Adrenal gland (tissue), 12 donors: ENCODE measurements around the gene GANC. TPM values are rescaled to one million over a fixed set of nuclear protein-coding genes. Genes with fewer than 3 reads are reported as not detected.

Experiments used
- DNase-seq, 7 donors: peaks; one replicate each; pipeline ENCODE4 v3.0.0-alpha.2; 2019 to 2020
- H3K27ac ChIP-seq, 5 donors: fragments of 200-600 bp; sonication (generic) in 4 of 5; 1 replicate in 3 of 5; 2 replicates in 2 of 5; pipeline versions ENCODE4 v1.5.1 to v1.8.0; 2016 to 2020; ENCODE audit warnings: mild to moderate bottlenecking in 1 of 5
- H3K27me3 ChIP-seq: fragments of 200-600 bp; 2 replicates; pipeline ENCODE4 v1.8.0; 2021
- H3K36me3 ChIP-seq, 2 donors: fragments of 200-600 bp; replicated peaks in 1 of 2; 1 replicate in 1 of 2; 2 replicates in 1 of 2; pipeline versions ENCODE4 v1.5.1 to v1.8.0; 2018 to 2022
- H3K4me1 ChIP-seq, 2 donors: fragments of 200-600 bp; replicated peaks in 1 of 2; 1 replicate in 1 of 2; 2 replicates in 1 of 2; pipeline versions ENCODE4 v1.5.1 to v1.8.0; 2018 to 2021
- H3K4me3 ChIP-seq, 4 donors: fragments of 200-600 bp; sonication (generic) in 3 of 4; one replicate each; pipeline ENCODE4 v1.5.1; 2016 to 2018
- H3K9me3 ChIP-seq, 3 donors: fragments of 200-600 bp; sonication (generic) in 1 of 3; replicated peaks in 1 of 3; 1 replicate in 2 of 3; 2 replicates in 1 of 3; pipeline versions ENCODE4 v1.5.1 to v1.8.0; 2016 to 2021
- CTCF ChIP-seq, 6 experiments: fragments of 450-650 bp in 4 of 6; fragments of 200-600 bp in 2 of 6; sonication (generic) in 1 of 6; IDR thresholded peaks; 1 replicate in 5 of 6; 2 replicates in 1 of 6; pipeline versions ENCODE4 v1.5.1 to v1.8.0; 2016 to 2021; ENCODE audit warnings: antibody characterized with exemption in 6 of 6, mild to moderate bottlenecking in 2 of 6, moderate library complexity in 1 of 6
- POLR2A ChIP-seq, 2 donors: fragments of 450-650 bp; IDR thresholded peaks; one replicate each; pipeline ENCODE4 v1.6.1; 2017; ENCODE audit warnings: antibody characterized with exemption in 2 of 2, mild to moderate bottlenecking in 2 of 2, moderate library complexity in 1 of 2
- WGBS, 4 donors: extraction: QIAGEN DNeasy Blood & Tissue Kit in 2 of 4; methylation state at CpG; one replicate each; pipeline versions ENCODE4 v1.1.5 to v1.1.7; 2013 to 2017; 5-methylcytosine and 5-hydroxymethylcytosine counted together
- intact Hi-C, 2 donors: fragments of 100-400 bp; cut with DNase I; formaldehyde crosslinking; loops; one replicate each; pipeline versions ENCODE4 v1.14.1 to v1.15.0; 2022 to 2023
- polyA plus RNA-seq, 3 donors: library from polyadenylated mRNA; stranded (reverse); fragments of 200-250 nt in 2 of 3; fragments of 350-450 nt in 1 of 3; fragmentation: Illumina TruSeq in 1 of 3; extraction: RNeasy Lipid Tissue Mini Kit (QIAGEN cat#74804) in 1 of 3; gene quantifications; one replicate each; pipeline ENCODE4 v1.2.3, GENCODE V29; 2013 to 2014
- total RNA-seq, 9 donors: library from RNA; depleted of rRNA in 4 of 9; stranded (reverse); fragments of >200 nt in 4 of 9; fragments of 120-200 nt in 1 of 9; fragmentation: NEBNext Ultra II Directional in 1 of 9; extraction: Animal tissue kit (Norgen Biotek cat#: 25700) in 1 of 9; gene quantifications; one replicate each; pipeline versions ENCODE4 v1.1.0 to v1.2.4, GENCODE V29; 2013 to 2023
- donor health status: healthy with polysubstance abuse.
- donor health status: Bipolar disorder and iron deficiency.
- donor health status: DM: yes; HTN: yes; CAD: no.
- donor health status: DM: no; HTN: no; CAD: no.
- donor health status: DM: no; HTN: no; CAD: no.
- donor health status: DM: yes; HTN: yes; CAD: no.

GANC gene
- total and polyA plus RNA-seq, 12 donors = 8.5 to 37.2 (median 18.5) TPM

- H3K27ac ChIP-seq = no peak overlapping the region
- 94 to 100% (median 98%) methylated on average over 2 of the region's 2 CpGs for WGBS, 4 donors
- no peaks in the 10 kb centered on the region for H3K27me3 ChIP-seq
- DNase-seq = no peak
- no peak for TF ChIP-seq CTCF (IDR thresholded peaks at IDR 0.05)
- TF ChIP-seq POLR2A (IDR thresholded peaks at IDR 0.05) = no peak
- peaks cover 0 to 10% of the 10 kb centered on the region in 2 donors for H3K4me1 ChIP-seq
- no peak overlapping the region for H3K4me3 ChIP-seq
- no peaks in the 10 kb centered on the region for H3K9me3 ChIP-seq
- intact Hi-C loops = no loop called here
- peaks cover 0 to 19% of the 10 kb centered on the region in 2 donors for H3K36me3 ChIP-seq
Measured at GRCh38 chr15:42253300-42253699, 19.7 kb upstream of the GANC start.

GRCh38 chr15:42264795-42265194 is 8.2 kb upstream of the GANC start:
- Histone ChIP-seq H3K27ac (no peak overlapping the region), H3K9me3 (peaks cover 0 to 6% (median 0%) of the 10 kb centered on the region in 3 donors), H3K27me3 (no peaks in the 10 kb centered on the region), H3K4me1 (peaks cover 6 to 9% of the 10 kb centered on the region in 2 donors), H3K4me3 (no peak overlapping the region), H3K36me3 (peaks cover 0 to 74% of the 10 kb centered on the region in 2 donors)
- intact Hi-C loops = no loop called here
- WGBS, 4 donors = 91 to 95% (median 93%) methylated on average over 5 of the region's 5 CpGs
- TF ChIP-seq CTCF (IDR thresholded peaks at IDR 0.05) = no peak
- TF ChIP-seq POLR2A (IDR thresholded peaks at IDR 0.05) = no peak
- DNase-seq = no peak

GRCh38 chr15:42267286-42267685 is 5.7 kb upstream of the GANC start:
- Histone ChIP-seq H3K27ac (no peak overlapping the region), H3K27me3 (no peaks in the 10 kb centered on the region), H3K9me3 (peaks cover 0 to 6% (median 0%) of the 10 kb centered on the region in 3 donors), H3K36me3 (peaks cover 0 to 50% of the 10 kb centered on the region in 2 donors), H3K4me3 (no peak overlapping the region), H3K4me1 (peaks cover 17 to 30% of the 10 kb centered on the region in 2 donors)
- no peak for DNase-seq
- intact Hi-C loops = no loop called here
- no peak for TF ChIP-seq POLR2A (IDR thresholded peaks at IDR 0.05)
- TF ChIP-seq CTCF (IDR thresholded peaks at IDR 0.05) = no peak

DNA sequence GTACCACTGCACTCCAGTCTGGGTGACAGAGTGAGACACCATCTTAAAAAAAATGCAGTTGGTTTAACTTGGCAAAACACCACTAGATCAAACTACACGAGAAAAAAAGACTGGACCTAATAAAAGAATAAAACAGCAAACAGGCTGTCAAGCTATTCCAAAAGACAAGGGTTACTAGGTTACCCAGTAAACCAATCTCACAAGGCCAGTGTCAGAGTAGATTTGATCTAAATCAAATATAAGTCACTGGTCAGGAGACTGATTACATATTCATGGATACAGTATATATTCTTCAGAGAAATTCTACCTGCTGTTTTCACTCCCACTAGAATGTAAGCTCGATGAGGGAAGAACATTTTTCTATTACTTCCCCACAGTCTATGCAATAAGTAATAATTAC is 2.5 kb upstream of the GANC start:
- Histone ChIP-seq H3K4me3 (no peak overlapping the region), H3K36me3 (peaks cover 0 to 23% of the 10 kb centered on the region in 2 donors), H3K27me3 (no peaks in the 10 kb centered on the region), H3K9me3 (peaks cover 0 to 6% (median 0%) of the 10 kb centered on the region in 3 donors), H3K4me1 (peaks cover 29 to 48% of the 10 kb centered on the region in 2 donors), H3K27ac (no peak overlapping the region)
- DNase-seq = no peak
- intact Hi-C loops = no loop called here
- no peak for TF ChIP-seq POLR2A (IDR thresholded peaks at IDR 0.05)
- TF ChIP-seq CTCF (IDR thresholded peaks at IDR 0.05) = no peak
- 41 to 97% (median 70%) methylated on average over 1 to 2 of the region's 2 CpGs for WGBS, 4 donors
